SK-N-SH treated with all-trans-retinoic acid at 6 μM for 48 hours (cell line): ENCODE measurements around the gene NXN.

ENCODE experiments used
- ATAC-seq: fragments of 200-7000 bp; cut with Tn5 transposase; 3 replicates; pipeline ENCODE4 v1.9.1; 2020; ENCODE audit warnings: mild to moderate bottlenecking, moderate library complexity
- ARNTL ChIP-seq: fragments of 450-650 bp; formaldehyde crosslinking; IDR thresholded peaks from 2 replicates; pipeline ENCODE4 v1.5.0; 2020; ENCODE audit warnings: low read depth, mild to moderate bottlenecking, moderate library complexity, borderline replicate concordance
- BACH2 ChIP-seq: fragments of 250-450 bp; sonication (Bioruptor Pico); IDR thresholded peaks from 2 replicates; pipeline ENCODE4 v1.9.0; 2021; ENCODE audit warnings: mild to moderate bottlenecking, borderline replicate concordance
- CREB5 ChIP-seq: fragments of 250-450 bp; sonication (Bioruptor Pico); IDR thresholded peaks from 2 replicates; pipeline ENCODE4 v1.5.1; 2020; ENCODE audit warnings: low read depth, mild to moderate bottlenecking, moderate library complexity
- CSRNP3 ChIP-seq: fragments of 250-450 bp; sonication (Bioruptor Pico); IDR thresholded peaks from 2 replicates; pipeline ENCODE4 v1.5.1; 2021; ENCODE audit warnings: mild to moderate bottlenecking, moderate library complexity
- ESRRG ChIP-seq: fragments of 250-450 bp; sonication (Bioruptor Pico); IDR thresholded peaks from 2 replicates; pipeline ENCODE4 v1.6.1; 2021; ENCODE audit warnings: mild to moderate bottlenecking
- GLIS3 ChIP-seq: fragments of 250-450 bp; sonication (Bioruptor Pico); IDR thresholded peaks from 2 replicates; pipeline ENCODE4 v1.5.0; 2020; ENCODE audit warnings: mild to moderate bottlenecking, moderate library complexity
- ISL1 ChIP-seq: fragments of 250-450 bp; sonication (Bioruptor Pico); IDR thresholded peaks from 2 replicates; pipeline ENCODE4 v2.1.2; 2022; ENCODE audit warnings: mild to moderate bottlenecking, moderate library complexity
- OSR1 ChIP-seq: fragments of 250-450 bp; sonication (Bioruptor Pico); IDR thresholded peaks from 2 replicates; pipeline ENCODE4 v1.8.0; 2022; ENCODE audit warnings: moderate library complexity, mild to moderate bottlenecking, inconsistent platforms
- PPARA ChIP-seq: fragments of 250-450 bp; sonication (Bioruptor Pico); IDR thresholded peaks from 2 replicates; pipeline ENCODE4 v1.5.0; 2020; ENCODE audit warnings: mild to moderate bottlenecking, borderline replicate concordance
- RARB ChIP-seq: fragments of 250-450 bp; sonication (Bioruptor Pico); IDR thresholded peaks from 2 replicates; pipeline ENCODE4 v1.8.0; 2021; ENCODE audit warnings: mild to moderate bottlenecking, moderate library complexity
- SNAI2 ChIP-seq: fragments of 250-450 bp; sonication (Bioruptor Pico); IDR thresholded peaks from 2 replicates; pipeline ENCODE4 v1.5.0; 2020; ENCODE audit warnings: mild to moderate bottlenecking, moderate library complexity
- TCF4 ChIP-seq: fragments of 250-450 bp; sonication (Bioruptor Pico); IDR thresholded peaks from 2 replicates; pipeline ENCODE4 v1.8.0; 2021; ENCODE audit warnings: mild to moderate bottlenecking, moderate library complexity, borderline replicate concordance
- TOX ChIP-seq: fragments of 250-450 bp; sonication (Bioruptor Pico); IDR thresholded peaks from 2 replicates; pipeline ENCODE4 v1.8.0; 2021; ENCODE audit warnings: mild to moderate bottlenecking, moderate library complexity, borderline replicate concordance
- TSHZ2 ChIP-seq: fragments of 250-450 bp; sonication (Bioruptor Pico); IDR thresholded peaks from 2 replicates; pipeline ENCODE4 v1.5.0; 2020; ENCODE audit warnings: mild to moderate bottlenecking, moderate library complexity
- ZFP3 ChIP-seq: fragments of 250-450 bp; sonication (Bioruptor Pico); IDR thresholded peaks from 2 replicates; pipeline ENCODE4 v1.5.0; 2020; ENCODE audit warnings: mild to moderate bottlenecking, moderate library complexity
- ZFP30 ChIP-seq: fragments of 450-650 bp; formaldehyde crosslinking; IDR thresholded peaks from 2 replicates; pipeline ENCODE4 v1.5.0; 2022; ENCODE audit warnings: mild to moderate bottlenecking, moderate library complexity
- ZNF565 ChIP-seq: fragments of 450-650 bp; formaldehyde crosslinking; conservative IDR thresholded peaks from 2 replicates; pipeline ENCODE4 v1.5.0; 2020; ENCODE audit warnings: low read depth, mild to moderate bottlenecking, moderate library complexity
- ZNF70 ChIP-seq: fragments of 450-650 bp; formaldehyde crosslinking; IDR thresholded peaks from 2 replicates; pipeline ENCODE4 v1.5.0; 2020; ENCODE audit warnings: mild to moderate bottlenecking, moderate library complexity
- ZNF8 ChIP-seq: fragments of 450-650 bp; formaldehyde crosslinking; IDR thresholded peaks from 2 replicates; pipeline ENCODE4 v1.5.0; 2020; ENCODE audit warnings: mild to moderate bottlenecking, moderate library complexity
- TF ChIP-seq, protein P1 (sequence below): fragments of 250-450 bp; sonication (Bioruptor Pico); IDR thresholded peaks from 2 replicates; pipeline ENCODE4 v1.8.0; 2021; ENCODE audit warnings: low read depth, mild to moderate bottlenecking, moderate library complexity, borderline replicate concordance

The NXN gene

DNA sequence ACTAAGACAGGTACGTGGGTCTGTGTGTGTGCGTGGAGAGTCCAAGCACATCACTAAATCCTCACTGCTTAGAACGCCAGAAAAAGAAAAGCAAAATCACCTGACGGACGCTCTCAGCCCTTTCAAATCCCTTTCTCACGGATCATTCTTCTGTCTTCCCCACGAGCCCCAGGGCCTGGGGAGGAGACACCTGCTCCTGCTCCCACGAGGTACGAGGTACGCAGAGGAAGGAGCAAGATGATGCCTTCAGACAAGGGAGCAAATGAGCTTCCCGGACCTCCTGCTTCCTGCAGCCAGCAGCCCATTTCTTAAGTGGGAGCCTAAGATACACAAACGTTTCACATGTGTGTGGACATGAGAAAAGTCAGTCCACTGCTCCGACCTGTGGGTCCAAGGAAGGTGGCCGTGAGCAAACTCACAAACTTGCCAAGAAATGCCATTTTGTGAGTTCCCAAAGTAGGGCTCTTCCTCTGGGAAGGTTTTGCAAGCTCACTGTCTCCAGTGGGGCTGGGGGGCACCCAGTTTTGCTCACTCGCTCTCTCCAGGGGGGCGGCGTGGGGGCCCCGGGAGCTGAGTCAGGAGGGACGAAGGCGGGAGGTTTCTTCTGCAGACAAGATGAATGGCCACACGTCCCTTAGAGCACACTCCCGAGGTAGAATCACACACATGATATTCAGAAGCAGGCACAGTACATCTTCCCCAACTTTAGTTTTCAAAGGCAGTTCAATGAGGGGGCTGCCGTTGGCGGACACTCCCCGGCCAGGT is 129.3 kb downstream of the NXN start (continued):
- TF ChIP-seq, protein P1, sequence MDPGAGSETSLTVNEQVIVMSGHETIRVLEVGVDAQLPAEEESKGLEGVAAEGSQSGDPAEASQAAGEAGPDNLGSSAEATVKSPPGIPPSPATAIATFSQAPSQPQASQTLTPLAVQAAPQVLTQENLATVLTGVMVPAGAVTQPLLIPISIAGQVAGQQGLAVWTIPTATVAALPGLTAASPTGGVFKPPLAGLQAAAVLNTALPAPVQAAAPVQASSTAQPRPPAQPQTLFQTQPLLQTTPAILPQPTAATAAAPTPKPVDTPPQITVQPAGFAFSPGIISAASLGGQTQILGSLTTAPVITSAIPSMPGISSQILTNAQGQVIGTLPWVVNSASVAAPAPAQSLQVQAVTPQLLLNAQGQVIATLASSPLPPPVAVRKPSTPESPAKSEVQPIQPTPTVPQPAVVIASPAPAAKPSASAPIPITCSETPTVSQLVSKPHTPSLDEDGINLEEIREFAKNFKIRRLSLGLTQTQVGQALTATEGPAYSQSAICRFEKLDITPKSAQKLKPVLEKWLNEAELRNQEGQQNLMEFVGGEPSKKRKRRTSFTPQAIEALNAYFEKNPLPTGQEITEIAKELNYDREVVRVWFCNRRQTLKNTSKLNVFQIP, result no peak
- TF ChIP-seq ISL1 (CRISPR knock-in tag), result no peak
- no peak for TF ChIP-seq PPARA (CRISPR knock-in tag)
- no peak for TF ChIP-seq ZFP3 (CRISPR knock-in tag)
- TF ChIP-seq TOX (CRISPR knock-in tag), result no peak
- TF ChIP-seq ZFP30 (CRISPR knock-in tag), result no peak
- no peak for TF ChIP-seq ZNF565 (CRISPR knock-in tag)

GRCh38 chr17:848402-848801 is 131.2 kb downstream of the NXN start:
- ATAC-seq, result no peak
- TF ChIP-seq ESRRG (no peak), ZNF565 (CRISPR knock-in tag) (no peak), BACH2 (no peak), GLIS3 (no peak), ARNTL (CRISPR knock-in tag) (no peak), ZNF8 (CRISPR knock-in tag) (no peak), TCF4 (CRISPR knock-in tag) (no peak), TOX (CRISPR knock-in tag) (no peak), ZFP30 (CRISPR knock-in tag) (no peak), OSR1 (no peak), TSHZ2 (no peak), SNAI2 (CRISPR knock-in tag) (no peak), CREB5 (no peak), RARB (CRISPR knock-in tag) (no peak), ISL1 (CRISPR knock-in tag) (no peak), ZFP3 (CRISPR knock-in tag) (no peak)
- TF ChIP-seq, protein P1, result no peak

GRCh38 chr17:846901-847843 is 132.4 kb downstream of the NXN start:
- no peak for ATAC-seq
- no peak for TF ChIP-seq ISL1 (CRISPR knock-in tag)
- no peak for TF ChIP-seq SNAI2 (CRISPR knock-in tag)
- TF ChIP-seq TCF4 (CRISPR knock-in tag), result no peak
- TF ChIP-seq ZNF565 (CRISPR knock-in tag), result no peak
- no peak for TF ChIP-seq CREB5
- TF ChIP-seq ZNF8 (CRISPR knock-in tag), result no peak
- TF ChIP-seq ZNF70 (CRISPR knock-in tag), result no peak
- TF ChIP-seq ZFP3 (CRISPR knock-in tag), result no peak
- TF ChIP-seq RARB (CRISPR knock-in tag), result no peak
- TF ChIP-seq GLIS3, result no peak
- no peak for TF ChIP-seq PPARA (CRISPR knock-in tag)
- no peak for TF ChIP-seq ZFP30 (CRISPR knock-in tag)
- TF ChIP-seq TOX (CRISPR knock-in tag), result no peak
- no peak for TF ChIP-seq CSRNP3 (CRISPR knock-in tag)
- no peak for TF ChIP-seq OSR1
- TF ChIP-seq BACH2, result no peak
- TF ChIP-seq ESRRG, result no peak
- no peak for TF ChIP-seq TSHZ2
